DMS153 (cell line): Measurements from ENCODE around the gene H6PD.

ENCODE experiments used
- DNase-seq: peaks from one replicate; lab custom pipeline; 2025; lab: John Stamatoyannopoulos, UW

H6PD gene

GRCh38 chr1:9240914-9241820, 6.6 kb downstream of the H6PD start:
- no peak for DNase-seq

DNA sequence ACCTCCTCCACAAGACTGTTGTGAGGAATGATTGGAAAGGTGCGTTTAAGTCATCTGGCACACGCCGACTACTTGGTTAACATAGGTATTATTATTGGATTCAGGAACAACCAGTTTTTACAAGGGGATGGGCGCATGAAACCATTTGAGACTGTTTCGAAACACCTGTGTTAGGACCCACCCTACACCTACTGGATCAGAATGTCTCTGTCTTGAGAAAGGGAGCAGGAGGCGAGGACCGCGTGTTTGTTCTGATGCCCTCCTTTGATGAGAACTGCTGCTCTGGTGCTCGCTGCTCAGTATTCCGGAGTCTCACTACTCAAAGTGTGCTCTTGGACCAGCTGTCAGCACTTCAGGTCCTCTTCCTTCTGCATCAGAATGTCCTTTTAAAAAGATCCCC, 7.3 kb downstream of the H6PD start:
- no peak for DNase-seq

GRCh38 chr1:9242338-9242969, 7.9 kb downstream of the H6PD start:
- DNase-seq, result no peak

GRCh38 chr1:9243066-9243739, 8.6 kb downstream of the H6PD start:
- DNase-seq, result no peak

- no peak for DNase-seq
Observed at GRCh38 chr1:9244501-9245229, 10.1 kb downstream of the H6PD start.

GRCh38 chr1:9245230-9245619, 10.7 kb downstream of the H6PD start:
- DNase-seq, result no peak

- no peak for DNase-seq
Observed at GRCh38 chr1:9245661-9246060, 11.1 kb downstream of the H6PD start.

DNA sequence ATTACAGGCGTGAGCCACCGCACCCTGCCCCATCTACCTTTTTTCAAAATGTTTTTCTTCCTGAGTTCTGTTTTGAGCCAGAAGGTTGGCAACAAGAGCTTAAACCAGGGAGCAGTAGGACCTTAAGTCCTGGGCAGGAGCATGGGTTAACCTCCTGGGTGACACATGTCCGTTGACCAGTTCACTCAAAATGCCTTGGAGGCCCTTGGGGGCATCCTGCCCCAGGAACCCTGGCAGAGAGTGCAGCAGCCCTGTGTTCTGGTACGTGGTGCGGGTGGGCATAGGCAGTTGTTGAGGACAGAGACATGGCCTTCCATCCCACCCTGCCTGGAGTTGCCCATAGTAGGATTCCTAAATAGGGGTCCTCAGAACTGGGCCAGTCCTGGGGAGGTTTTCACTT, 11.6 kb downstream of the H6PD start:
- no peak for DNase-seq

GRCh38 chr1:9246841-9247785, 12.5 kb downstream of the H6PD start:
- DNase-seq, result no peak

GRCh38 chr1:9247894-9248293, 13.3 kb downstream of the H6PD start:
- DNase-seq, result no peak

GRCh38 chr1:9248341-9249262, 14.0 kb downstream of the H6PD start:
- DNase-seq, result no peak

- no peak for DNase-seq
Observed at GRCh38 chr1:9249263-9249533, 14.6 kb downstream of the H6PD start.

DNA sequence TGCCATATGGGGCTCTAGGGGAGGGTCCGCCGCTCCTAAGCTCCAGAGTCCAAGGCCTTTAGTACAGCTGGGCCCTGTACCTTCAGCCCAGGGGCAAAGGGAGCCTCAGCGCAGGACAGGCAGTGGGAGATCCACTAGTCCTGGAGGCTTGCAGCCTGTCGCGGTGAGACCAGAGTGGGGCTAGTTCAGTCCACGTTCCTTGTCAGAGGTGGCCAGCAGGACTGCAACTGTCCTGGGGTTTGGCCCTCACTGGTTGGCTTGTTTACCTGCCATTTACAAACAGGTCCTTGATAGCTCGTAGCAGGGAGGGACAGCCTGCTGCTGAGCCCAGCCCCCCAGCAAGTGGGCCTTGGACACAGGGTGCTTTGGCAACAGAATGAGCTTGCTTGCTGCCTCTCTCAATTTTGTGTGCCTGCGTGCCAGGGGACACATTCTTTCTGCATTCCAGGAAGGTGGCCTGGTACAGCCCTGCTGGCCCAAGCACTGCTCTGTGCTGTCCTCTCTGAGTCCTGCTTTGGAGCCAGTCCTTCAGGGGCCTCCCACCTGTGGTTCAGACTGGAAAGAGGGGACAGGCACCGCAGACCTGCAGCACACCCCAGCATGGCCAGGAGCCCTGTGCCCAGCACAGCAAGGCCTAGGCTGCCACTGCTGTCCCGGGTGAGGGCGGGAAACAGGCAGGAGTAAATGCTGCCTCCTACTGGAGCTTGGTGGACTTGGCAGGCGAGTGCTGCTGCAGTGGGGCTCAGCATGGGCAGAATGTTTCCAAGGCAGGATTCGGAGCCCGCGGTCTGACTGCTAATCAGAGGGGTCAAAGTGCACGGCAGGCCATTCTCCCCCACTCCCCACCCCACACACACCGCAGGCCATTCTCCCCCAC, 15.2 kb downstream of the H6PD start:
- no peak for DNase-seq

GRCh38 chr1:9250411-9251381, 16.1 kb downstream of the H6PD start:
- DNase-seq, result no peak

GRCh38 chr1:9251501-9251900, 16.9 kb downstream of the H6PD start:
- no peak for DNase-seq

GRCh38 chr1:9253004-9253403, 18.4 kb downstream of the H6PD start:
- DNase-seq, result no peak

- DNase-seq, result no peak
Observed at GRCh38 chr1:9253453-9254105, 19.0 kb downstream of the H6PD start.

GRCh38 chr1:9256332-9256731, 21.8 kb downstream of the H6PD start:
- DNase-seq, result no peak
